HG03460 (cell line): ENCODE measurements around the gene BBS5.

ENCODE experiments used
- ATAC-seq: cut with Tn5 transposase; IDR thresholded peaks from one replicate; pipeline ENCODE4 v1.9.1; 2021; ENCODE audit not compliant: unreplicated experiment

Gene BBS5

DNA sequence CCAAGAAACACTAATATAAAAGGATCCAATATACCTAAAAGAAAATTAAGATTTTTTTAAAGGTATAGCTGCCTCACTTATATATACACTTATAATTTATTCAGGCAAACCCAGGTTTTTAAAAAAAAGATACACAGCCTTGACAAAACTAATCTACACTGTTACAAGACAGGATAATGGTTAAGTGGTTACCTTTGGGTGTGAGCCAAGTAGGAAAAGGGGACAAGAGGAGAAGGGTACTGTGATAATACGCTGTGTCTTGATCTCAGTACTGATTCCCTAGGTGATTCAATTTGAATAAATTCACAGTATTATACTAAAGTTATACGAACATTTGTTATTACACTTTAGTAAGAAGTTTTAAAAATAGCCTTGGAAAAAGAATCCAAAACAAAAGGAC lies 60.9 kb downstream of the BBS5 start:
- ATAC-seq: no peak

DNA sequence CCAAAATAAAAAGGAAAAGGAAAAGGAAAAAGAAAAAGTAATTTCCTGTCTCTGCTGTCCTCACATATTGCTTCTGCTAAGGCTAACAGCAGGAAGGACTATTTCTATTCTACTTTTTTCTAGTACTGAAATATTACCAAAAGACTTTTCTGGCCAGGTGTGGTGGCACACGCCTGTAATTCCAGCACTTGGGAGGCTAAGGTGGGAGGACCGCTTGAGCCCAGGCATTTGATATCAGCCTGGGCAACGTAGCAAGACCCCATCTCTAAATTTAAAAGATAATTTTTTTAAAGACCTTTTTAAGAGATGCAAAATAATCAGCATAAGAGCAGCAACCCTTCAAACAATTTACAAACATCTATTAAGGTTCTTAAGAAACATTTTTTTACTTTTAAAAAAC lies 63.1 kb downstream of the BBS5 start:
- no peak for ATAC-seq

- ATAC-seq: no peak
These were observed 67.5 kb downstream of the BBS5 start for GRCh38 chr2:169546756-169547155.
